Right ventricle myocardium superior (tissue), 1 donor: Measurements from ENCODE around the gene OR10A5. TPM values are rescaled to one million over a fixed set of nuclear protein-coding genes. Genes with fewer than 3 reads are reported as not detected.
"Not testable (repeated sequence)": the region's sequence is repeated elsewhere in the genome, so short reads cannot be mapped to it uniquely, and the experiment has no call there.

Experiments used
- ATAC-seq: fragments of 200-7000 bp; cut with Tn5 transposase; one replicate; pipeline ENCODE4 v1.9.1; 2020; ENCODE audit warnings: mild to moderate bottlenecking; ENCODE audit not compliant: poor library complexity
- DNase-seq: peaks from one replicate; pipeline ENCODE4 v3.0.0-alpha.2; 2020
- intact Hi-C: fragments of 100-400 bp; cut with DNase I; formaldehyde crosslinking; loops from one replicate; pipeline ENCODE4 v1.11.2; 2022
- long read RNA-seq: library from polyadenylated mRNA; unstranded; transcript quantifications from one replicate; pipeline ENCODE4 v2.0.0, GENCODE V29; 2021
- total RNA-seq: library from RNA; stranded (reverse); fragmentation: NEBNext Ultra II Directional; extraction: Animal tissue kit (Norgen Biotek cat#: 25700); gene quantifications from one replicate; pipeline ENCODE4 v1.2.1, GENCODE V29; 2021
- donor health status: DM: no; HTN: yes; CAD: no; lungs with severe emphysema.

OR10A5 gene, protein sequence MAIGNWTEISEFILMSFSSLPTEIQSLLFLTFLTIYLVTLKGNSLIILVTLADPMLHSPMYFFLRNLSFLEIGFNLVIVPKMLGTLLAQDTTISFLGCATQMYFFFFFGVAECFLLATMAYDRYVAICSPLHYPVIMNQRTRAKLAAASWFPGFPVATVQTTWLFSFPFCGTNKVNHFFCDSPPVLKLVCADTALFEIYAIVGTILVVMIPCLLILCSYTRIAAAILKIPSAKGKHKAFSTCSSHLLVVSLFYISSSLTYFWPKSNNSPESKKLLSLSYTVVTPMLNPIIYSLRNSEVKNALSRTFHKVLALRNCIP
- not detected for total RNA-seq
- long read RNA-seq: 0 reads

DNA sequence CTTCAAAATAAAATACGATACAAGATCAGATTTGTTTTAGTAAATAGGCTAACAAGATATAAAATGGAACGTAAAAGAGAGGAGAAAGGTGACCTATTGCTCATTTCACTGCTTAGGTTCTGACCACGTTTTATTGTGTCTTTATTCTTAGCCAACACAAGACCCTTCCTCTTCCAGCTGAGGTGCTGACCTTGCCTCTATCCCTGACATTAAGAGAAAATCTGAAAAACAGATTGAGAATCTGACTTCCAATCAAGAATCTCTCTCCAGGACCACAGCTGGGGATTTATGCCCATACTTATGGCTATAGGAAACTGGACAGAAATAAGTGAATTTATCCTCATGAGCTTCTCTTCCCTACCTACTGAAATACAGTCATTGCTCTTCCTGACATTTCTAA is at the start of gene OR10A5:
OR10A5 (plus strand) TSS at position 301 of the 400 bp plus-strand sequence; CDS start at position 301, 0 bp downstream.
- ATAC-seq (no peak), DNase-seq (no peak)
- intact Hi-C loops: no loop called here

- intact Hi-C loops: no loop called here
- ATAC-seq (no peak), DNase-seq (no peak)
Measured at GRCh38 chr11:6799402-6799801, 46.1 kb upstream of the OR10A5 start, which contains the start of gene OR6A2. TSS of gene OR6A2 (minus strand) at chr11:6799689. CDS start at chr11:6795708, 3,981 bp downstream.

GRCh38 chr11:6801075-6801474 is 44.4 kb upstream of the OR10A5 start:
- ATAC-seq, intact Hi-C loops, DNase-seq: not testable (repeated sequence)

- intact Hi-C loops: no loop called here
- DNase-seq (no peak), ATAC-seq (peak; percentile 46)
Measured at GRCh38 chr11:6812390-6813005, 33.0 kb upstream of the OR10A5 start.

- intact Hi-C loops: no loop called here
- DNase-seq (no peak), ATAC-seq (no peak)
Measured at GRCh38 chr11:6813656-6814055, 31.8 kb upstream of the OR10A5 start.

DNA sequence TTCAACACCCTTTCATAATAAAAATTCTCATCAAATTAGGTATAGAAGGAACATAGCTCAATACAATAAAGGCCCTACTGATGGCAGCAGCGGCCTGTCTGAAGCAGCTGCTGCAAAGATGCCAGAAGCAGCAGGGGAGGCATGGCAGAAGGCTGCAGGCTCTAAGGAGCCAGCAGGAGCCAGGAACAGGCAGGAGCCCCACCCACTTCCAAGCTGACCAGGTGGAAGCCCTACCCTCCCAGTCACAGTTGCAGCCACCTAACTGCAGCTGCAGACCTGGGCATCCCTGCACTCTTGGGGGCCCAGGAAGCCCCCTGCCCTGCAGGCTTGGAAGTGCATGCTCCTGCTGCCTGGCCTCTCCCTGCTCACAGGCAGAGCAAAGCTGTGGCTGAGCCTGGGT is 27.8 kb upstream of the OR10A5 start:
- intact Hi-C loops: no loop called here
- ATAC-seq: no peak
- no peak for DNase-seq

DNA sequence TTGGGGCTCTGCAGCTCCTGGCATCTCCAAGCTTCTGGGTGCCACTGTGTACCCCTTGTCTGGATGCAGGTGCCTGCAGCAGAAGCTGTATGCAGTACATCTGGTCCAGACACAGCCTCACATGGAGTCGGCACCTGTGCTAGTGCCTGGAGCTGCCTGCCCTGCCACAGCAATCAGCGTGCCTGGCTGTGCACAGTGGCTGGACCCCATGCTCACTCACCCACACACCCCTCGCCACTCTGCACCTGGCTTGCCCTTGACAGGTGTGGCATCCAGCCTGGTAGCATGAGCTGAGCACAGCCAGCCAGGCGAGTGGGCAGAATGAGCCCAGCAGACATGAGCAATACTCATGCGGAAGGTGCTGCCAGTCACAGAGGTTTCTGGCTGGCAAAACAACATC is 26.5 kb upstream of the OR10A5 start:
- intact Hi-C loops: no loop called here
- ATAC-seq: no peak
- DNase-seq: no peak

GRCh38 chr11:6824136-6824823 is 21.2 kb upstream of the OR10A5 start:
- intact Hi-C loops: no loop called here
- ATAC-seq (no peak), DNase-seq (no peak)

- DNase-seq: no peak
- intact Hi-C loops: no loop called here
- ATAC-seq: no peak
Measured at GRCh38 chr11:6825231-6825744, 20.2 kb upstream of the OR10A5 start.

DNA sequence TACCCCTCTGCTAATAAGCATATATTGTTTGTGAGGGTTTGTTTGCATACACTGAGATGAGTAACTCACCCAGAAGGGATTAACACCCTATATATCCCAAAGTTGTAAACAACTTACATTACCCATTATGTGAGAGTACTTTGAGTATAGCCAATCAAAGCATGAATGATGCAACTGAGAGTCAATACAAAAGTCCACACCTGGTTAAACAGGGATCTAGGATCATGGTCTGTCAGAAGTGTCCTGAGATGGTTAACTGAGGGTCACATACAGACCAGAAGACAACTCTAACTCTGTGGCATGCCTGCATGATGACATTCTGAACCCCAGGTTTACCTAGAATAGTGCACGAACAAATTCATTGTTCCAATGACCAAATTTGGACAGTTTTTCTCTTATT is 17.4 kb upstream of the OR10A5 start:
- ATAC-seq: no peak

DNA sequence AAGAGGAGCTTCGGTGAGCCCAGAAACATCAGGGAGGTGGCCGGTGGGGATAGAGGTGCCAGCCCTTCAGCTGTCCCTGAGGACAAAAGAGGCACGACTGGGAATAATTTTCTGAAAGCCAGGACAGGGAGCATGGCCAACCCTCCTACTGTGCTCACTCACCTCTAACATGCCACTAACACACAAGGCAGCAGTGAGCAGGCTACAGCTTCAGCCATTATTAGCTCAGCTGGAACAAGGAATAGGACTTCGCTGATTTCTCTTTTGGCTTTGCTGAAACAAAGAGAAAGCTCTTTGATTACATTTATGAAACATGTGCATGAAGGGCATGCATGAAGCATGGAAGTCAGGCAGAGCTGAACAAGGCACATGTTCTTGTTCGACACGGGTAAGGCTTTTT is 12.1 kb upstream of the OR10A5 start:
- DNase-seq (no peak), ATAC-seq (no peak)
- intact Hi-C loops: no loop called here

More for the DNA sequence above, 17.4 kb upstream of the OR10A5 start:
- no peak for DNase-seq
- intact Hi-C loops: no loop called here

DNA sequence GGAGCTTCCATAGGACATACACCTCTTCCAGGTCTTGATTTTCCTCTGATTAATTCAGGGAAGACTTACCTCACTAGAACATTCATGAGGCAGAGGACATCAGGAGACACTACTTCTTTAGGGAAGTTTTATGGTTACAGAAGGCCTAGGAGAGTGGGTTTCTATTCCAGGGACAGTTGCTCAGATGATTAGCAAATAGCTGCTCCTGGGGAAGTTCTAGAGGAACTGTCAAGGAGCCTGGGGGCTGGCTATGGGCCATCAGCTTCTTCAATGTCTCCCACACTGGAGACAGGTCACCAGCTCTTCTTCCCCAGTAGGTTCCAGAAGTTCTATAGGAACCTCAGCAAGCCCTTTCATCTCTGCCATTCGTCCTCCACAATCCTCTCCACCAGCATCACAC is 11.5 kb upstream of the OR10A5 start:
- no peak for ATAC-seq
- no peak for DNase-seq
- intact Hi-C loops: no loop called here

GRCh38 chr11:6841694-6842093 is 3.8 kb upstream of the OR10A5 start:
- DNase-seq (no peak), ATAC-seq (no peak)
- intact Hi-C loops: no loop called here

DNA sequence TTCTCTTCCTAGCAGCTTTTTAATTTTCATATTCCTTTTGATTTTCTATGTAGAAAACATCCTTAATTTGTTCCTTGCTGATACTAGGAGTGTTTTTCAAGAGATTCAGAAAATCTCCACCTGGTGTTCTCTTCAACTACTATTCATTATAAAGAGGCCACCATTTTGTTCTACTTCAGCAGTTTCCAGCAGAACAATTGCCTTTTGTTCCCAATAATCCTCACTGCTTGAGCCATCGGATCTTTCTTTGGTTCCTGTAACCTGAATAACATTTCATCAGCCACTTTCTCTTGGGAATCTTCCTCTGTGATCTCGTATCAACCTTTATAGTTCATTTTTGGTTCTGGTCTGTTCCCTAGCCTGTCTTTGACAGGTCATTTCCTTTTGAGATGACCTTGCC is 1.8 kb upstream of the OR10A5 start:
- ATAC-seq (no peak), DNase-seq (no peak)
- intact Hi-C loops: no loop called here

DNA sequence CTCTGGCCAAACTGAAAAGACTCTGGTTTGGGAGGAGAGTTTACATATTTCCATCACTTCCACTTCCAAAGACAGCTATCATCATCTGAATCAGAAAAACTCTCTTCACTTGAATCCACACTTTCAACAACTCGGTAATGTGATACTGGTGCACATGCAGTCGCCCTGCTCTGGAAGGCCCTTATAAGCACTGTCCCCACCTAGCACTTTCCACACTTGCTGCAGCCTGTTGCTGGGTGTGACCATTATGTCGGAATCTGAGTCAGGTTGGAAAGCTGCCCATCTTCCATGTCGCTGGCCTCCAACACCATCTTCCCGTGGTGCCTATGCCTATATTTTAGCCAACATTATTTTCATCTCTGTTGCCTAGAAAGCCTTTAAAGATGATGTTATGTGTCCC is 1.1 kb upstream of the OR10A5 start:
- DNase-seq (no peak), ATAC-seq (no peak)
- intact Hi-C loops: no loop called here

GRCh38 chr11:6850526-6850925 is 5.0 kb downstream of the OR10A5 start:
- DNase-seq: no peak
- intact Hi-C loops: no loop called here
- no peak for ATAC-seq

GRCh38 chr11:6854801-6855200 is 9.3 kb downstream of the OR10A5 start:
- DNase-seq, ATAC-seq, intact Hi-C loops: not testable (repeated sequence)

GRCh38 chr11:6855971-6856541 is 10.6 kb downstream of the OR10A5 start:
- intact Hi-C loops: no loop called here
- no peak for DNase-seq
- no peak for ATAC-seq

- no peak for ATAC-seq
Measured at GRCh38 chr11:6856871-6857270, 11.4 kb downstream of the OR10A5 start.

More at GRCh38 chr11:6856871-6857270, 11.4 kb downstream of the OR10A5 start:
- no peak for DNase-seq
- intact Hi-C loops: no loop called here
